Stimulated activated CD4-positive, alpha-beta T cell treated with anti-CD3 and anti-CD28 coated beads, Interleukin-15, amount 100 ng/mL, for 48 hours (primary cell): ENCODE results near the gene ARID4B.
"Not testable (repeated sequence)": the region's sequence is repeated elsewhere in the genome, so short reads cannot be mapped to it uniquely, and the experiment has no call there.

Source experiments
- DNase-seq, 2 donors: peaks; one replicate each; pipeline ENCODE4 v3.0.0-alpha.2; 2020; ENCODE audit warnings: low read depth in 2 of 2

The ARID4B gene

DNA sequence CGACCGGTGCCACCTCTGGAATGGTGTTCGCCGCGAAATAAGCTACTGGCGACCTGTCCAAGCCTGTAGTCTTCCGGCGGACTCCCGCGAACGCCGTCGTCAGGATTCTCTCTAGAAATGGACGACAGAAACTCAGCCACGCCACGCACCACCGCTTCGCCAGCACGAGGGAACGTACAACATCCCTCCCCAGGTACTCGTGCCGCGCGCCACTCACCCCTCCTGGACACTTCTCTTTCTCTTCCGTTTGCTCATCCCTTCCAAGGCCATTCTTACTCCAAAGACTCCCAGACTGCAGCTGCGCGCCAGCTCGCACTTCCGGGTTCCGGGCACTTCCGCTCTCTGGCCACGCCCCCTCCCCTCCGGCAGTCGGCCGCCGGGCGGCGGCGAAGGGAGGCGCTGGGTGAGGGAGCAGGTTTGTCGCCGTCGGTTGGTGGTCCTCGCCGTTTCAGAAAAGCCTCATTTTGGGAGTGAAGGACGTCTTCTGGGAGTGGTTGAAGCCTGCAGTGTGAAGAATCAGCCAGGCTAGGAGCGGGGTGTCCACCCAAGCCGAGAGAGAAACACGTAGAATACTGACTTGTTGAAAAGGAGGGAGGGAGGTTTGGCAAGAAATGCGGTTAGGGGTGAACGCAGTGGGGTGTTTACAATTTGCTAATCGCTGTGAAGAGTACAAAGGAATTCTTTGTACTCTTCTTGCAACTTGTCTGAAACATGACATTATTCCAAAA lies 166.9 kb downstream of the ARID4B start, which contains the start of gene RBM34:
RBM34 (minus strand) TSS at position 294 of the 728 bp plus-strand sequence; CDS start at position 270, 24 bp downstream.
- peak; percentile 80 to 91 for DNase-seq

DNA sequence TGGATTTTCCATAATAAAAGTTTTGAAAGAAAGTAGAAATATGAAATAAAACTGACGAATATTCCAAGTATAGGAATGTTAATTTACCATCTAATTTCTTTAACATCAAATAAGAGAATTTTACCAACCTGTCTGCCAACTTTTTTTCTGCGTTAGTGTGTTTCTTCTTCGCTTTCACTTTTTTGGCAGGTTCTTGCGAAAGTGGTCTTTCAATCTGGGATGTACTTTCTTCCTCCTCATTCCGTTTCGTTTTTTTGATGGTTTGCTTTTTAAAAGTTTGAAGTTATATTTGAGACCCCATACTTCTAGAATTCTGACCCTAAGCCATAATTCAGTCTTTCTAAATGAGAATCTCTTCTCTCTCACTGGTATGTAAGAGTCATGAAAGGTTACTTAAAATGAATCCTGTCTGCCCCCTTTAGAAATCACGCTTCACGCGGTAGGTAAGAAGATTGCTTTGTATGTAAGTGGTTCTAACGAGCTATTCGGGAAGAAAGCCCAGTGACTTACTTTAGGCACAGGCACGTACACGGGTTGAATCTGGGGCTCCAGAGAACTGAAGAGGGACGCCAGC lies 167.5 kb downstream of the ARID4B start:
- DNase-seq, result no peak

DNA sequence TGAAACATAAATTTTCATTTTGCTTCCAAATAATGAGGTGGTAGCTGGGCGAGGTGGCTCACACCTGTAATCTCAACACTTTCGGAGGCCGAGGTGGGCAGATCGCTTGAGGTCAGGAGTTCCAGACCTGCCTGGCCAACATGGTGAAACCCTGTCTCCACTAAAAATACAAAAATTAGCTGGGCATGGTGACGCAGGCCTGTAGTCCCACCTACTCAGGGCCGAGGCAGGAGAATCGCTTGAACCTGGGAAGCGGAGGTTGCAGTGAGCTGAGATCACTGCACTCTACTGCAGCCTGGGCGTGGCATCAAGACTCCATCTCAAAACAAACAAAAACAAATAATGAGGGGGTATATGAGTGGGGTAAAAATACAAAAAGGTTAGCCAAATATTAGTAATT lies 168.0 kb downstream of the ARID4B start:
- not testable (repeated sequence) for DNase-seq

DNA sequence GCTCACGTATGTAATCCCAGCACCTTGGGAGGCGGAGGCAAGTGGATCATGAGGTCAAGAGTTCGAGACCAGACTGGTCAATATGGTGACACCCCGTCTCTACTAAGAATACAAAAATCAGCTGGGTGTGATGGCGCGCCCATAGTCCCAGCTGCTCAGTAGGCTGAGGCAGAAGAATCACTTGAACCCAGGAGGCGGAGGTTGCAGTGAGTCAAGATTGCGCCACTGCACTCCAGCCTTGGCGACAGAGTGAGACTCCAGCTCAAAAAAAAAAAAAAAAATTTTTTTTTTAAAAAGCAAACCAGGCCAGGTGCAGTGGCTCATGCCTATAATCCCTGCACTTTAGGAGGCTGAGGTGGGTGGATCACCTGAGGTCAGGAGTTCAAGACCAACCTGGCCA lies 168.7 kb downstream of the ARID4B start:
- not testable (repeated sequence) for DNase-seq

DNA sequence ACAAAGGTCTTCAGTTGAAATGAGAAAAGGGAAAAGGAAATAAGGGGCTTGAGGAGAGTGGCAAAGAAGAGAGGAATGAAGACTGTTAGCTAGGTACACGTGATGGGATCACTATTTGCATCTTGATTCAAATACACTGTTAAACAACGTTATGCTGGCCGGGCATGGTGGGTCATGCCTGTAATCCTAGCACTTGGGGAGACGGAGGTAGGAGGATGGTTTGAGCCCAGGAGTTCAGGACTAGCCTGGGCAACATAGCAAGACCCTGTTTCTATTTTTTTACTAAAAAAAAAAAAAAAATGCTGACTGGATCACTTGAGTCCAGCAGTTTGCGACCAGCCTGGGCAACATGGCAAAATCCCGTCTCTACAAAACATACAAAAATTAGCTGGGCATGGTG lies 169.3 kb downstream of the ARID4B start:
- no peak for DNase-seq

DNA sequence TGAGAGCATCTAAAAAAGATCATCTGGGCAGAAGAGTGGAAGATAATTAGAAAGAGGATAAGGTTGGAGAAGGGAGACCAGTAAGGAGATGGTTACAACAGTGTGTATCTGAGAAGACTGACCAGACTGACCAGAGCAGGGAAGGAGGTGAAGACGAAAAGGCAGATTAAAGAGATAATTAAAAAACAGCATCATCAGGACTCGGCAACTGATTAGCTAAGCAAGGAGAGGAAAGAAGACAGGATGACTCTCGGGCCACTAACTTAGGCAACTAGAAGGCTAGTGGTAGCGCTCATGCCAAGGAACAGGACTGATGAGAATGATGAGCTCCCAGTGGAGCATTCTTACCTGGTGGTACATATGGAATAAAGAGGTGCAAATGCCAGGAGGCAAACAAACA lies 170.8 kb downstream of the ARID4B start:
- no peak for DNase-seq

DNA sequence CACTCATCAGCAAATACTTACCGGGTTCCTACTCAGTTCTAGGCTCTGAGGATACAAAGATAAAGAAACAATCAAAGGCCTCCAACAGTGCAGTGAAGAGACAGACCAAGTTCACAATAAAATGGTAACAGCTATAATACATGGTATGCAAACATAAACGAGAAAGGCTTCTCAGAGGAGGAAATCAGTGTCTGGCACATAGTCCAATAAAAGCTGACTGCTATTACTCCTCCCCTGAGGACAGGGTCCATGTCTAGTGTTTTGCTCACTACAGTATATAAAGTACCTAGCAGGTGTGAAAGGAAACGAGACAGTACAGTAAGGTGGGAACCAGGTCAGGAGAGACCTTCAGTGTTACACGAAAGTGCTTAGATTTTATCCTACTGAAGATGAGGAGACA lies 171.2 kb downstream of the ARID4B start:
- DNase-seq, result no peak

DNA sequence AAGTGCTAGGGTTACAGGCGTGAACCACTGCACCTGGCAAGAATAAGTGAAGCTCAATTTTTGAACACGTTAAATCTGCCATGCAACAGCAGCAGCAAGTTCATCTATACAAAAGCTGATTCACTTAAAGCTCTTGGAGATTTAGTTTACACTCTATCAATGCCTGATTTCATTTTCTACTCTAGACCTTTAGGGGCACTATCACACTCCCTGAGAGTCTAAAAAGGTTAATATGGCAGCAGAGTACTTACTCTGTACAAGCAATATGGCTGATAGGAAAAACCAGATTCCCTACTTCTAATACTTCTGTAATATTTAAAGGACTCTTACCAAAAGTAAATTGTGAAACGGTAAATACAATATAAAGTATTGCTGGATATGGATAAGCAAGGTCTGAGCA lies 171.7 kb downstream of the ARID4B start:
- no peak for DNase-seq

DNA sequence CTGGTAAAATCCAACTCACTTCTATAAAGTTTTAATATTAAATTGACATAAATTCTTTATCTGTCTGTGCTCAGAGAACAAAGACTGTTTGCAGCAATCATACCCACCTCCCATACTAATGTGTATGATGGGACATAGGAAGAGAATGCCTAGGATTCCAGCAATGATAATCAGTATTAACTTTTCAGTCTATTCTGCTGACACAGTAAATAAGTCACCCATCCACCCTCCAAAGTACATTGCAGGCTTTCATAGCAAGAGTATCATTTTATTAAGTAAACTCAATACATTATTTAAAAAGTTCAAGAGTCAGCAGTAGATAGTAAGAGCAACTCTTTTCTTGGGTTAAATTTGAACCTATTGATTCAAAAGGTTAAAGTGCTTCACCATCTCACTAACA lies 175.7 kb downstream of the ARID4B start:
- DNase-seq, result no peak

DNA sequence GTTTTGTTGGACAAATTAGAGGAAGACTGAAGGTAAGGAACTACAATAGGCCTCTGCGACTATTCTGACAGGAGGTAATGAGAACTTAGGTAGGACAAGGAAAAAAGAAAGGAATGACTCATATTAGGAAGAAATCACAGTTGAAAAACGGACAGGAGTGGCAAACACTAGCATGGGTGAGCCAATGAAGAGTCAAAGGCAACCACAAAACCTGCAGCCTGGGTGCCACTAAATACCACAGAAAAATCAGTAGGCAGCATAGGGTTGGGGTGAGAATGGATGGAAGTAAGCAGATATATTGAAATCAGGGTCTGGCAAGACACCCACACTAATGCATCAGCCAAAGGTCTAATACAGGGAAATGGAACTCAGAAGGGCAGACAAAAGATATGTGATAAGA lies 176.9 kb downstream of the ARID4B start:
- no peak for DNase-seq

DNA sequence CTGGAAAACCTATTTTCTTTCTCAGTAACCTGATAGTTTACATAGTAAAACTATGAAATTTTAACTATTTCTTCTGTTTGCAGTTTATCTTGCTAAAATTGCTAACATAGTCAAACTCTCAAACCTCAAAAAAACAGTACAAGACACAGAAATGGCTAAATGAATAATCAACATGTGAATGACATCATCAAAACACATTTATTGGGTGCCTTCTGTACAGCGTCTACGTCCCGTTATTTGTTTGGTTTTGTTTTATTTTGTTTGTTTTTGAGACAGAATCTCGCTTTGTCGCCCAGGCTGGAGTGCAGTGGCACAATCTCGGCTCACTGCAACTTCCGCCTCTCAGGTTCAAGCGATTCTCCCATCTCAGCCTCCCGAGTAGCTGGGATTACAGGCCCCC lies 178.2 kb downstream of the ARID4B start:
- no peak for DNase-seq

DNA sequence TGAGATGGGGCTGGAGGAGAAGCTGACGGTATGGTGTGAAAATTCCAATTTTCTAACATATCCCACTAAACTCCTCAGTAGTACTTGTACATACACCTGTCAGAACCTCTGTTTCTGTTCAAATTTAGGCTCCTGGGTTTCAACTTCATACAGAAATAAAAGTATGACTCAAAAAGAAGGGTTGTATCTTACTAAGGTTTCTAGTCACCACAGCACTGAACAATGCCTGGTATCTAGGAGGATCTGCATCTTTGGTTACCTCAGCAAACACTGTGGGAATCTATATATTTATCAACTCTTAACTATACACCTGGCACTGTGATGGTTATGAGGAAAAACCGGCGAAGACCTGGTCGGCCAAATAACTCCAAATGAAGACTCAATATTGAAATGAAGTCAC lies 180.7 kb downstream of the ARID4B start:
- no peak for DNase-seq

DNA sequence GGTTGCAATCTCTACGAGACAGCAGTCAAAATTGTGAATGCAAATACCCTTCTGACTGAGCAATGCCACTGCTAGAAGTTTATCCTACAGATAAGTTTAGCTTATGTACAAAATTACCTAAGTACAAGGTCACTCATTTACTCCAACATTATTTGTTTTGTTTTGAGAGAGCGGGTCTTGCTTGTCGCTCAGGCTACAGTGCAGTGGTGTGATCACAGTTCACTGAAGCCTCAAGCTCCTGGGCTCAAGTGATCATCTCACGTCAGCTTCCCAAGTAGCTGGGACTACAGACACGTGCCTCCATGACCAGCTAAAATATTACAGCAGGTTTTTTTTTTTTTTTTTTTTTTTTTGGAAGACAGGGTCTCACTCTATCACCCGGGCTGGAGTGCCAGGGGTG lies 182.3 kb downstream of the ARID4B start:
- DNase-seq, result no peak

DNA sequence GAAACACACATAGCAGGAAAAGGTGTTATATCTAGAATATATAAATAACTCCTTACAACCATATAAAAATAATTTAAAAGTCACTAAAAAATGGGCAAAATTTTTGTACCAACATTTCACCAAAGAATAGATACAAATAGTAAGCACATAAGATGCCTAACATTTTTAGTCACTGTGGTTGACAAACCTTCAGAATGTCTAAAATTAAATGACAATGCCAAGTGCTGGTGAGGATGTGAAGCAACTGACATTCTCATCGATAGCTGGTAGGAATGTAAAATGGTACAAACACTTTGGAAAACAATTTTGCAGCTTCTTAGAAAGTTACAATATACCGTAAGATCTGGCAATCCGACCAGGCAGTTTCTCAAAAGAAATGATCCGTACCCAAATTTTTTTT lies 185.0 kb downstream of the ARID4B start:
- no peak for DNase-seq

DNA sequence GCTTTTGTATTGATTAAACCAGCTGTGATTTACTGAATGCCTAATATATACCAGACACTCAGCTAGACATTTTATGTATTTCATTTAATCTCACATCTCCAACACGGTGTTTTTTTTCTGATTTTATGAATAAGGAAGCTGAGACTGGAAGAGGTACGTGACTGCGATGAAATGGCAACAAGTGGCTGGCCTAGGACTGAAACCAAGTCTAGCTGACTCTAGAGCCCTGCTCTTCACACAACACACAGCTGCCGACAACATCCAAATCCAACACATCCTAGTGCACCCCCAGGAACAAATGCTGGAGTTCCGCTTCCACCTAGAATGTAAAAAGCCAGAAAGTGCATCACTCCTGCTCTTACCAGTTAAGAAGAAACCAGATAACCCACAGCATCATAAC lies 188.7 kb downstream of the ARID4B start:
- no peak for DNase-seq

DNA sequence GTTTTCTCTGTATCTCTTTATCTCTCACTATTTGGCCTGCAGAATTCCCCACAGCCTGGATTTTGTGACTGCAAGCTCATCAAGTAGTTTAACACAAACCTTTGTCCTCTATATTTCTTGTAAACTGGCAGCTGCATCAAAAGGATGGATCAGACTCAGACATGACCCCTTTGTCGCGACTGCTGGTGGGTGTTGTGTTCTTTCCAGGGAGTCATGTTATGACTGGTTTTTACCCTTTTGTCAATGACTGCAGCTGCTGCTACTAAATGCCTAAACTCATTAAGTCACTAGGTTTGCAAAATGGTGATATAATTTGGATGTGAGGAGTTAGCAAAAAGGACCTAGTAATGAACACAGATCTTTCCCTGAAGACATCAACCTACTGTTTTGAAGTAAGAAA lies 189.2 kb downstream of the ARID4B start:
- peak in 1 of 2 donors; percentile 30 for DNase-seq

DNA sequence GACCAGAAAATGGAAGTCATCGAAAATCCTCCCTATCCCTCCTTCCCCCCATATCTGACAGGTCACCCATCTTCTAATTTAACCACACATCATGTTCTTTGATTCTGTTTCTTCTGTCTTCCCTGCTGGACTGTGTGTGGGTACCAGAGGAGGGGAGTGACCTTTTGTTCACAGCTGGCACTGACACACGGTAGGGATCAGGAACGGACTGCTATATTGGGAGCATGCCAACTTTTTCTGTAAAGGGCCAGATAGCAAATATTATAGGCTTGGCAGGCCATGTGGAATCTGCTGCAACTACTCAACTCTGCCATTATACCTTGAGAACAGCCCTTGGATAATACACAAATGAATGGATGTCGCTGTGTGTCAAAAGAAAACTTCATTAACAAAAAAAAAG lies 191.9 kb downstream of the ARID4B start:
- no peak for DNase-seq

DNA sequence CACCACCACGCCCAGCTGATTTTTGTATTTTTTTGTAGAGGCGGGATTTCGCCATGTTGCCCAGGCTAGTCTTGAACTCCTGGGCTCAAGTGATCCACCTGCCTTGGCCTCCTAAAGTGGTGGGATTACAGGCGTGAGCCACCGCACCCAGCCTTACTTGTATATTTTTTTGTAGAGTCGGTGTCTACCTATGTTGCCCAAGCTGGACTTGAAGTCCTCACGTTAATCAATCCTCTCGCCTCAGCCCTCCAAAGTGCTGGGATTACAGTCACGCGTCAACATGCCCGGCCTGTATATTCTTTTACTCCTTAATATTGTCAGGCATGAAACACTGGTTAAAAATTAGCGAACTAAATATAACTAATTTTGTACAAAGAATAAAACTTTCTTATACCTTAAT lies 193.8 kb downstream of the ARID4B start:
- DNase-seq, result no peak

DNA sequence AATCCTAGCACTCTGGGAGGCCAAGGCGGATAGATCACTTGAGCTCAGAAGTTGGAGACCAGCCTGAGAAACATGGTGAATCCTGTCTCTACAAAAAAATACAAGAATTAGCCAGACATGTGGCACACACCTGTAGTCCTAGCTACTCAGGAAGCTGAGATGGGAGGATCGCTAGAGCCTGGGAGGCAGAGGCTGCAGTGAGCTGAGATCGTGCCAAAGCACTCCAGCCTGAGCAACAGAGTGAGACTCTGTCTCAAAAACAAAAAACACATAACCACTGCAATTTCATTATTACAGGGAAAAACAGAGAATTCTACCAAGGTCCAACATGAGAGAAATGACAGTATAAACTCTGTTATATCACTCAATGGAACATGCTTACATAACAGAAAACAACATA lies 194.9 kb downstream of the ARID4B start:
- DNase-seq, result no peak

DNA sequence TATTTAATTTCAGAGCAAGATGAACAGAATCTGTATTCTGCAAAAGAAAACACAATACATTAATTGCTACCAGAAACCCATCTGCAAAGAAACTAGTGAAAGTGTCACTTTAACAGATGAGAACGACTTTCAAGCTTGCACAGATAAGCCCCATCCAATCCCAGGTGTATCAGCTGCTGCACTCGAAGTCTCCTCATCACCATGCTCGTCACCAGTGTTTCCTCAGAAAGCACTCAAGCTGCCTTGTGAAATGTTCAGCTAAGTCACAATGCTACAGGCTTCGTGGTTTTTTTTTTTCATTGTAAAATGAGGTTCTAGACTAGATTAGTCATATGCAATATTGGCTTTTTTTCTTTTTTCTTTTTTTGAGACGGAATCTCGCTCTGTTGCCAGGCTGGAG lies 196.0 kb downstream of the ARID4B start:
- no peak for DNase-seq

DNA sequence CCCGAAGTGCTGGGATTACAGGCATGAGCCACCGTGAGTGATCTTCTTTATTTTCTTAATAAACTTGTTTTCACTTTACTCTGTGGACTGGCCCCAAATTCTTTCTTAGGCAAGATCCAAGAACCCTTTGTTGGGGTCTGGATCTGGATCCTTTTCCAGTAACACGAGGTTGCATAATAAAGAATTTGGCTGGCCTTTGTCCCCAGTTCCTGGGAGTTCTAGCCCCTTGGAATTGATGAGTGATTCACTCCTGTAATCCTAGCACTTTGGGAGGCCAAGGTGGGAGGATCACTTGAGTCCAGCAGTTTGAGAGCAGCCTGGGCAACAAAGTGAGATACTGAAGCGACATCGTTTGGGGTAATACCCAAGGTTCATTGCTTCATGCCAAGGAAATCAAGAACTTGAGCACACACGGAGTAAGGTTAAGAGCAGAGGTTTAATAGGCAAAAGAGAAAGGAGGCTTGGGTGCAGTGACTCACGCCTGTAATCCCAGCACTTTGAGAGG lies 197.2 kb downstream of the ARID4B start:
- DNase-seq, result no peak

DNA sequence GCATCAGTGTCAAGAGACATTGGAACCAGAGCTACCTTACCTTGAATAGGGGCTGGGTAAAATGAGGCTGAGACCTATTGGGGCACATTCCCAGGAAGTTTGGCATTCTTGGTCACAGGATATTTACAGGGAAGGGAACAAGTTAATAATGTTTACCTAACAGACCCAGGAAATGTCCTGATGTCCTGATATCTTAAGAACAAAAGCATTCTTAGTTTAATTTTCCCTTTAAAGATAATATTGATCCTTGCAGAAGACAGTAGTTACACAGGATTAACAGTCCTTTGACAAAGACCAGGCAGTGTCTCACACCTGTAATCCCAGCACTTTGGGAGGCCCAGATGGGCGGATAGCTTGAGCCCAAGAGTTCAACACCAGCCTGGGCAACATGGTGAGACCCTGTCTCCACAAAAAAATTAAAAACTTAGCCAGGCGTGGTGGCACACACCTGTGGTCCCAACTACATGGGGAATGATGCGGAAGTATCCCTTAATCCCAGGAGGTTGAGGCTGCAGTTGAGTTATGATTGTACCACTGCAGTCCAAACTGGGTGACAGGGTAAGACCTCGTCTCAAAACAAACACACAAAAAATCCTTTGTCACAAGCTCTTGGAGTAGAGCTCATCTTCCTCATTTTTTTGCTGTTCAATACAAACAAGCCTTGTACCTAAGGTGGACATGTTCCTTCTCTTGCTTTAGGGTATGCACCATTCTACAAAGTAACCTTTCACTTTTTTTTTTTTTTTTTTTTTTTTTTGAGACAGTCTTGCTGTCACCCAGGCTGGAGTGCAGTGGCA lies 198.0 kb downstream of the ARID4B start:
- DNase-seq, result no peak
